Neuronal stem cell (in vitro differentiated cells): Measurements from ENCODE around the gene COX7B2.

Source experiments
- DNase-seq: peaks from one replicate; pipeline ENCODE4 v3.0.0-alpha.2; 2013; ENCODE audit warnings: low spot score
- H2AFZ ChIP-seq: one replicate; pipeline ENCODE4 v1.6.1; 2013; ENCODE audit warnings: mild to moderate bottlenecking, low read length, inconsistent platforms
- H2AK5ac ChIP-seq: 2 replicates; pipeline ENCODE4 v1.6.1; 2013; ENCODE audit warnings: low read depth, mild to moderate bottlenecking, inconsistent platforms, low read length, moderate library complexity, mixed read lengths
- H2BK120ac ChIP-seq: 2 replicates; pipeline ENCODE4 v1.6.1; 2013; ENCODE audit warnings: low read depth, mild to moderate bottlenecking, inconsistent platforms, low read length, moderate library complexity, mixed read lengths
- H2BK12ac ChIP-seq: one replicate; pipeline ENCODE4 v1.6.1; 2013; ENCODE audit warnings: low read length, inconsistent platforms
- H2BK15ac ChIP-seq: 2 replicates; pipeline ENCODE4 v1.6.1; 2013; ENCODE audit warnings: mild to moderate bottlenecking, low read length, inconsistent platforms, mixed read lengths
- H2BK5ac ChIP-seq: one replicate; pipeline ENCODE4 v1.6.1; 2013; ENCODE audit warnings: inconsistent platforms, mild to moderate bottlenecking, low read length, moderate library complexity
- H3K14ac ChIP-seq: one replicate; pipeline ENCODE4 v1.6.1; 2013; ENCODE audit warnings: low read length, inconsistent platforms
- H3K18ac ChIP-seq: 2 replicates; pipeline ENCODE4 v1.6.1; 2013; ENCODE audit warnings: low read length, inconsistent platforms
- H3K23ac ChIP-seq: 2 replicates; pipeline ENCODE4 v1.6.1; 2013; ENCODE audit warnings: low read depth, mild to moderate bottlenecking, mixed read lengths, low read length, inconsistent platforms; ENCODE audit not compliant: poor library complexity
- H3K27ac ChIP-seq: replicated peaks from 3 replicates; pipeline ENCODE4 v1.5.1; 2013; ENCODE audit warnings: low read length, inconsistent platforms
- H3K27me3 ChIP-seq, 3 experiments: 2 replicates each; pipeline ENCODE4 v1.6.1; 2013; ENCODE audit warnings: low read length in 3 of 3, mild to moderate bottlenecking in 2 of 3, inconsistent platforms in 1 of 3, low read depth in 1 of 3, mixed read lengths in 1 of 3, moderate library complexity in 1 of 3; ENCODE audit not compliant: control insufficient read depth in 3 of 3, insufficient read depth in 3 of 3
- H3K36me3 ChIP-seq, 2 donors: replicated peaks in 1 of 2; 2 replicates each; pipeline ENCODE4 v1.6.1; 2013; ENCODE audit warnings: low read length in 2 of 2; ENCODE audit not compliant: control insufficient read depth in 2 of 2, insufficient read depth in 2 of 2
- H3K4ac ChIP-seq: 2 replicates; pipeline ENCODE4 v1.6.1; 2013; ENCODE audit warnings: inconsistent platforms, mild to moderate bottlenecking, low read length, moderate library complexity
- H3K4me1 ChIP-seq, 2 donors: 1 replicate in 1 of 2; 2 replicates in 1 of 2; pipeline ENCODE4 v1.6.1; 2013; ENCODE audit warnings: low read length in 2 of 2, low read depth in 1 of 2; ENCODE audit not compliant: control insufficient read depth in 2 of 2, insufficient read depth in 1 of 2
- H3K4me2 ChIP-seq: one replicate; pipeline ENCODE4 v1.6.1; 2013; ENCODE audit warnings: mild to moderate bottlenecking, low read length, inconsistent platforms; ENCODE audit not compliant: insufficient read depth, poor library complexity, severe bottlenecking
- H3K4me3 ChIP-seq, 2 donors: 2 replicates each; pipeline ENCODE4 v1.5.1; 2013; ENCODE audit warnings: low read length in 2 of 2, mild to moderate bottlenecking in 2 of 2, inconsistent platforms in 1 of 2, moderate library complexity in 1 of 2
- H3K79me1 ChIP-seq: one replicate; pipeline ENCODE4 v1.6.1; 2013; ENCODE audit warnings: low read depth, mild to moderate bottlenecking, inconsistent platforms, low read length, moderate library complexity
- H3K9ac ChIP-seq: one replicate; pipeline ENCODE4 v1.6.1; 2013; ENCODE audit warnings: mild to moderate bottlenecking, low read depth, low read length, inconsistent platforms; ENCODE audit not compliant: poor library complexity
- H3K9me3 ChIP-seq, 2 donors: replicated peaks in 1 of 2; 2 replicates each; pipeline versions ENCODE3 to v1.6.1; 2013; ENCODE audit warnings: low read length in 2 of 2, mild to moderate bottlenecking in 2 of 2, inconsistent platforms in 1 of 2, low read depth in 1 of 2, mixed read lengths in 1 of 2, moderate library complexity in 1 of 2; ENCODE audit not compliant: control insufficient read depth in 2 of 2, insufficient read depth in 1 of 2
- H4K8ac ChIP-seq: one replicate; pipeline ENCODE4 v1.6.1; 2013; ENCODE audit warnings: low read depth, mild to moderate bottlenecking, inconsistent platforms, low read length, moderate library complexity
- H4K91ac ChIP-seq: one replicate; pipeline ENCODE4 v1.6.1; 2013; ENCODE audit warnings: low read length, low read depth, mild to moderate bottlenecking, inconsistent platforms; ENCODE audit not compliant: poor library complexity
- WGBS, 2 donors: extraction: QIAGEN DNeasy Blood & Tissue Kit; methylation state at CpG; one replicate each; pipeline ENCODE4 v1.1.7; 2013; ENCODE audit warnings: missing lambda C conversion rate in 2 of 2, mixed read lengths in 1 of 2; ENCODE audit not compliant: insufficient read length in 2 of 2, insufficient replicate concordance in 1 of 2; ENCODE audit errors: extremely low coverage in 2 of 2; 5-methylcytosine and 5-hydroxymethylcytosine counted together

Gene COX7B2

DNA sequence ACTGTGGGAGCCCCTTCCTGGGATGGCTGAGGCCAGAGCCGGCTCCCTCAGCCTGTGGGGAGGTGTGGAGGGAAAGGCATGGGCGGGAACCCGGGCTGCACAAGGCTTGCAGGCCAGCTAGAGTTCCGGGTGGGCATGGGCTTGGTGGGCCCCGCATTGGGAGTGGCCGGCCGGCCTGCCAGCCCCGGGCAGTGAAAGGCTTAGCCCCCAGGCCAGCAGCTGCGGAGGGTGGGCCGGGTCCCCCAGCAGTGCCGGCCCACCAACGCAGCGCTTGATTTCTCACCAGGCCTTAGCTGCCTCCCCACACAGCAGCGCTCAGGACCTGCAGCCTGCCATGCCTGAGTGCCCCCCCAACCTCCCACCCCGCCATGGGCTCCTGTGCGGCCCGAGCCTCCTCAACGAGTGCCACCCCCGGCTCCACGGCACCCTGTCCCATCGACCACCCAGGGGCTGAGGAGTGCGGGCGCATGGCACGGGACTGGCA is 78.0 kb downstream of the COX7B2 start:
- H2BK12ac ChIP-seq = no peak overlapping the region
- no peak overlapping the region for H2AK5ac ChIP-seq
- no CpG with 5 or more reads among the region's 24 CpGs for WGBS, 2 donors
- no peaks in the 10 kb centered on the region for H3K79me1 ChIP-seq
- no peak overlapping the region for H3K4me3 ChIP-seq
- no peaks in the 10 kb centered on the region for H3K36me3 ChIP-seq
- H3K9me3 ChIP-seq = no peaks in the 10 kb centered on the region
- H3K14ac ChIP-seq = peak overlapping the region; percentile 8
- H2BK5ac ChIP-seq = no peak overlapping the region
- H3K4me2 ChIP-seq = no peak overlapping the region
- no peak overlapping the region for H3K23ac ChIP-seq
- H2BK120ac ChIP-seq = no peak overlapping the region
- no peak overlapping the region for H3K18ac ChIP-seq
- H2AFZ ChIP-seq = no peak overlapping the region
- H3K27ac ChIP-seq = no peak overlapping the region
- DNase-seq = no peak
- peak overlapping the region; percentile 65 for H4K8ac ChIP-seq
- H3K4ac ChIP-seq = no peak overlapping the region
- no peaks in the 10 kb centered on the region for H3K4me1 ChIP-seq
- no peak overlapping the region for H4K91ac ChIP-seq
- H3K9ac ChIP-seq = no peak overlapping the region
- H3K27me3 ChIP-seq = no peaks in the 10 kb centered on the region
- no peak overlapping the region for H2BK15ac ChIP-seq

GRCh38 chr4:46820154-46820553 is 88.9 kb downstream of the COX7B2 start:
- no peak overlapping the region for H4K91ac ChIP-seq
- no peak overlapping the region for H3K9ac ChIP-seq
- H2BK120ac ChIP-seq = no peak overlapping the region
- no peak overlapping the region for H3K4me2 ChIP-seq
- no peaks in the 10 kb centered on the region for H3K79me1 ChIP-seq
- no peak overlapping the region for H3K18ac ChIP-seq
- H3K4me3 ChIP-seq = no peak overlapping the region
- H2BK12ac ChIP-seq = no peak overlapping the region
- H4K8ac ChIP-seq = no peak overlapping the region
- H3K36me3 ChIP-seq = no peaks in the 10 kb centered on the region
- no peak overlapping the region for H3K4ac ChIP-seq
- H3K9me3 ChIP-seq = no peaks in the 10 kb centered on the region
- no CpG with 5 or more reads among the region's 6 CpGs for whole genome bisulfite sequencing, 2 donors
- H3K4me1 ChIP-seq = no peaks in the 10 kb centered on the region
- H2AK5ac ChIP-seq = no peak overlapping the region
- no peak overlapping the region for H2BK15ac ChIP-seq
- no peak overlapping the region for H2AFZ ChIP-seq
- no peak for DNase-seq
- no peak overlapping the region for H3K23ac ChIP-seq
- no peak overlapping the region for H3K27ac ChIP-seq
- no peaks in the 10 kb centered on the region for H3K27me3 ChIP-seq
- H3K14ac ChIP-seq = no peak overlapping the region
- H2BK5ac ChIP-seq = no peak overlapping the region

DNA sequence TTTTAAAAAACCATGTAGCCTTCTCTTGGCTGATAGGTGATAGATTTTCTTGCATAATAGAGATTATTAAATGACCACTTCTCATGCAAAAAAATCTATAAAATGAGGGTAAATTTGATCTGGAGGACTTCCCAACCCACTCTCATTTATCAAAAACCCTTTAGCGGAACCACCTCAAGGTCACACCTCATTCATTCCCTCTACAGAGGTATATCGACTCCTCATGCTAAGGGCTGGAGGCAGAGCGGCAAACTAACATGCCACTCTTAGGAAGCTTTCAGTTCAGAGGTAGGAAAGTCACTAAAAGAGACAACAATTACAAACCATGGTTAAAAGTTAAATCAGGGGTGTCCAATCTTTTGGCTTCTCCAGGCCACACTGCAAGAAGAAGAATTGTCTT is 90.0 kb downstream of the COX7B2 start:
- no peak overlapping the region for H3K4me3 ChIP-seq
- peak overlapping the region; percentile 82 for H4K8ac ChIP-seq
- no peak for DNase-seq
- no peak overlapping the region for H2AK5ac ChIP-seq
- no CpG with 5 or more reads among the region's 3 CpGs for WGBS, 2 donors
- H2BK120ac ChIP-seq = no peak overlapping the region
- no peak overlapping the region for H2BK12ac ChIP-seq
- H4K91ac ChIP-seq = no peak overlapping the region
- no peaks in the 10 kb centered on the region for H3K9me3 ChIP-seq
- H3K18ac ChIP-seq = no peak overlapping the region
- no peak overlapping the region for H2BK5ac ChIP-seq
- no peaks in the 10 kb centered on the region for H3K36me3 ChIP-seq
- H3K9ac ChIP-seq = no peak overlapping the region
- H3K4me1 ChIP-seq = no peaks in the 10 kb centered on the region
- H3K14ac ChIP-seq = no peak overlapping the region
- H2AFZ ChIP-seq = no peak overlapping the region
- no peak overlapping the region for H3K27ac ChIP-seq
- H3K4me2 ChIP-seq = no peak overlapping the region
- no peaks in the 10 kb centered on the region for H3K79me1 ChIP-seq
- H3K23ac ChIP-seq = no peak overlapping the region
- no peak overlapping the region for H2BK15ac ChIP-seq
- no peak overlapping the region for H3K4ac ChIP-seq
- no peaks in the 10 kb centered on the region for H3K27me3 ChIP-seq

GRCh38 chr4:46818604-46819003 is 90.4 kb downstream of the COX7B2 start:
- H2BK5ac ChIP-seq = no peak overlapping the region
- H2BK15ac ChIP-seq = no peak overlapping the region
- H3K9me3 ChIP-seq = no peaks in the 10 kb centered on the region
- no peak overlapping the region for H3K4ac ChIP-seq
- no peak overlapping the region for H2BK12ac ChIP-seq
- H3K27me3 ChIP-seq = no peaks in the 10 kb centered on the region
- no peak overlapping the region for H2AFZ ChIP-seq
- no peak overlapping the region for H4K91ac ChIP-seq
- H3K4me2 ChIP-seq = no peak overlapping the region
- H3K18ac ChIP-seq = no peak overlapping the region
- no peaks in the 10 kb centered on the region for H3K36me3 ChIP-seq
- no peak overlapping the region for H3K14ac ChIP-seq
- H3K27ac ChIP-seq = no peak overlapping the region
- H2AK5ac ChIP-seq = no peak overlapping the region
- H2BK120ac ChIP-seq = no peak overlapping the region
- DNase-seq = no peak
- no peak overlapping the region for H3K4me3 ChIP-seq
- WGBS, 2 donors = no CpG with 5 or more reads among the region's 4 CpGs
- H3K79me1 ChIP-seq = no peaks in the 10 kb centered on the region
- H3K9ac ChIP-seq = no peak overlapping the region
- no peaks in the 10 kb centered on the region for H3K4me1 ChIP-seq
- H4K8ac ChIP-seq = no peak overlapping the region
- no peak overlapping the region for H3K23ac ChIP-seq
